H54 (cell line): Measurements from ENCODE around the gene MANSC4.

Experiments used
- DNase-seq: peaks from one replicate; pipeline ENCODE4 v3.0.0; 2011; ENCODE audit warnings: low spot score, mixed read lengths; ENCODE audit not compliant: insufficient read length
- FAIRE-seq: peaks from 3 replicates; lab custom pipeline; 2011; peaks lifted over from hg19 to GRCh38; lab: Jason Lieb, UNC
- POLR2A ChIP-seq: IDR thresholded peaks from 2 replicates; pipeline ENCODE4 v1.6.1; 2011; ENCODE audit warnings: low read depth, mild to moderate bottlenecking, low read length

Gene MANSC4

DNA sequence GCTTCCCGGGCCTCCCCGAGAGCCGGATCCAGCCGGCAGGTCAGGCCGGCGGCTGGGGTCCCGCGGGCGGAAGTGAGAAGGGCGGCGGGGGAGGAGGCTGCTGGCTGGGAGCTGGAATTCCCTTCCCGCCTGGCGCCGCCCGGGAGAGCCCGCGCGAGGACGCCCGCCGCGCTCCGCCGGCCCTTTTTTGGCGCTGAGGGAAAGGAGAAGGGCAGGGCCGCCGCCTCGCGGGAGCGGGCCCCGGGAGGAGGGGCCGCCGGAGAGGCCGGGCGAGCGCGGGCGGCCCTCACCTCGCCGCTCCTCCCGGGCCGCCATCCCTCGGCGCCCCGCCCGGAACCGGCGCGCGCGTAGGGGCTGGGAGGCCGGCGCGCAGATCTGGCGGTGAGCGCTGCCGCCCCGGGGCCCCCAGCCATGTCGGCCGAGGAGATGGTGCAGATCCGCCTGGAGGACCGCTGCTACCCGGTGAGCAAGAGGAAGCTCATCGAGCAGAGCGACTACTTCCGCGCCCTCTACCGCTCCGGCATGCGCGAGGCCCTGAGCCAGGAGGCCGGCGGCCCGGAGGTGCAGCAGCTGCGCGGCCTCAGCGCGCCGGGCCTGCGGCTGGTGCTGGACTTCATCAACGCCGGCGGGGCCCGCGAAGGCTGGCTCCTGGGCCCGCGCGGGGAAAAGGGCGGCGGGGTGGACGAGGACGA is at the start of gene MANSC4, which contains the start of gene KLHL42:
MANSC4 (minus strand) TSS at position 317 of the 692 bp plus-strand sequence. CDS start 8,960 bp downstream, outside the sequence.
KLHL42 (plus strand) TSS at position 314 of the 692 bp plus-strand sequence; CDS start at position 412, 98 bp downstream.
- no peak for FAIRE-seq

GRCh38 chr12:27828196-27828595 is 48.2 kb upstream of the MANSC4 start:
- FAIRE-seq (peak; percentile 60), DNase-seq (peak; percentile 35)
- TF ChIP-seq POLR2A, result no peak

More for the DNA sequence above, at the start of gene MANSC4, which contains the start of gene KLHL42:
- peak; percentile 52; the same call in 1 of the 2 replicates for TF ChIP-seq POLR2A
- peak; percentile 76 for DNase-seq

GRCh38 chr12:27826076-27826475 is 46.0 kb upstream of the MANSC4 start:
- DNase-seq, result no peak
- no peak for TF ChIP-seq POLR2A
- no peak for FAIRE-seq

- no peak for FAIRE-seq
- DNase-seq, result no peak
- TF ChIP-seq POLR2A, result no peak
Measured at GRCh38 chr12:27824126-27824842, 44.2 kb upstream of the MANSC4 start.

DNA sequence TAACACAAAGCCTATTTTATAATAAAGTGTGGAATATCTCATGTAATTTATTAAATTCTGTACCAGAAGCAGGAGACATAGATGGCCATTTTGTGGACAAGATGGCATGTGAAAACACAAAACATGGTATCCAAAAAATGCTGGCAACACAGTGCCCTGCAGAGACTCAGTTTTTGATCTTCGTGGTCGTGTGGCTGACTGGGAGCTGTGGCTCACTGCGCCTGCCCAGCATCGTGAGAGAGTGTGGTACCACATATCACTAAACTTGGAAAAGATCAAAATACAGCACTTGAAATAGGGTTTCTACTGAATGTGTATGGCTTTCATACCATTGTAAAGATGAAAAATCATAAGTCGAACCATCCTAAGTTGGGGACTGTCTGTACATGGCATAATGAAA is 43.0 kb upstream of the MANSC4 start:
- FAIRE-seq (no peak), DNase-seq (no peak)
- TF ChIP-seq POLR2A, result no peak

GRCh38 chr12:27822076-27822712 is 42.2 kb upstream of the MANSC4 start:
- TF ChIP-seq POLR2A, result no peak
- peak; percentile 61 for DNase-seq
- FAIRE-seq, result peak; percentile 89

DNA sequence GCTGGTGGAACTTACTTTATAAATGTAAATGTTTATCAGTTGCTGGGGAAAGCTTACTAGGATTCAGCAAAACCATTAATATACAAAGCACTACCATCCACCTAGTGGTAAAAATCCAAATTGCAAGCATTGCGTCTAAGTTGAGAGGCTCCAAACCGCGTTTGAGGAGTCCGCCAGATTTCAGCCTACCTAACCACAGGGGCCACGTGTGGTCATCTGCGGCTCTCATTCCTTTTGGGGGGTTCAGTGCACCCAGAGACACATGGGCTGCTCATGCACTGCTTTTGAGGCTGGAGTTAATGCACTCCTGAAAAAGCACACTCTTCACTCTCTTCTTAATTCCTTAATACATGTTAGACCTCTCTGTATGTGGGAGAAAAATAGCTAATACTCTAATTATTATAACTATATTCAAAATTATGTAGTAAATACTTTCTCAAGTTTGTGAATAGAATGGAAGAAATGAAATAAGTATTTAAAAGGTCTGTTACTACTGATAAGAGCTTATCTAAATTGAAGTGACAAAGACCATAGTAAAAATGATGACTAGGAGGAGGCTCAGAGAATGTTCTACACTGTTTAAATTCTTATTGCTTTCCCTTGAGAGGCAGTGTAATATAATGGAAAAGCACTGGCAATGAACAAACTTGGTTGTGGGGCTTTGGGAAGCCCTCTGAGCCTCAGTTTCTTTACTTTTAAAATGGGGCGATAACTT is 41.4 kb upstream of the MANSC4 start:
- DNase-seq (peak; percentile 38), FAIRE-seq (peak; percentile 57)
- TF ChIP-seq POLR2A, result no peak

- no peak for TF ChIP-seq POLR2A
- no peak for FAIRE-seq
- no peak for DNase-seq
Measured at GRCh38 chr12:27820564-27820963, 40.5 kb upstream of the MANSC4 start.

GRCh38 chr12:27818401-27818918 is 38.4 kb upstream of the MANSC4 start:
- DNase-seq (no peak), FAIRE-seq (no peak)
- TF ChIP-seq POLR2A, result no peak

DNA sequence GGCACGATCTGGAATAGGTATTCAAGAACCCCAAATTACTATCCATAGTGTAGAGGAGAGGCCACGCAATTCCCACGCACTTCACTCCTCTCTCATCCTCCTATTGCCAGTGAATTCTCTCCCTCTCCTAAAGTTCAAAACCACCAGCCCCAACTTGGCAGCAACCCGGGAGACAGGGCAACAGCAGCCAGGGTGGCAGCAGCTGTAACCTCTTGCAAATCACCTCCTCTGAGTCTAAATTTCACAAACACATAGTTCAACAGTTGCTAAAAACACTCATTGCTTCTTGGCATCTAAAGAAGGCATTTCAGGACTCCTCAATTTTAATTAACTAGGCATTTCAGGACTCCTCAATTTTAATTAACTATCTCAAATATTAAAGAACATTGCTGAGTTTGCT is 37.7 kb upstream of the MANSC4 start:
- DNase-seq (no peak), FAIRE-seq (no peak)
- TF ChIP-seq POLR2A, result no peak

GRCh38 chr12:27814851-27815591 is 35.0 kb upstream of the MANSC4 start:
- FAIRE-seq (no peak), DNase-seq (no peak)
- no peak for TF ChIP-seq POLR2A

GRCh38 chr12:27814411-27814810 is 34.4 kb upstream of the MANSC4 start:
- no peak for TF ChIP-seq POLR2A
- no peak for FAIRE-seq
- no peak for DNase-seq
